ENCODE data around the gene NRP1. TPM values are rescaled to one million over a fixed set of nuclear protein-coding genes. Genes with fewer than 3 reads are reported as not detected.

Gene NRP1
- polyA plus RNA-seq, 2 of the 4 experiments (the other 2 are of a cell fraction) = 121 to 259 TPM

GRCh38 chr10:33382921-33383713, 48.6 kb upstream of the NRP1 start:
- no peak for TF ChIP-seq RCOR1 (IDR thresholded peaks at IDR 0.05; ENCODE audit: low read depth, low read length)
- no peak for TF ChIP-seq EHMT2 (IDR thresholded peaks at IDR 0.05; ENCODE audit: low read depth)
- TF ChIP-seq MAZ (IDR thresholded peaks at IDR 0.05; ENCODE audit: borderline replicate concordance, low read depth, low read length) = no peak
- TF ChIP-seq EHF (CRISPR knock-in tag; IDR thresholded peaks at IDR 0.05) = no peak
- no peak for TF ChIP-seq CTCF (IDR thresholded peaks at IDR 0.05)
- TF ChIP-seq HOXB5 (CRISPR knock-in tag; IDR thresholded peaks at IDR 0.05) = no peak
- no peak for TF ChIP-seq KDM5A (IDR thresholded peaks at IDR 0.05)
- TF ChIP-seq CHD2 (IDR thresholded peaks at IDR 0.05; ENCODE audit: low read length, partially characterized antibody) = no peak
- WGBS (ENCODE audit: missing lambda C conversion rate) = 91% methylated on average over 4 of the region's 4 CpGs
- no peaks in the 10 kb centered on the region for H3K9me3 ChIP-seq
- ChIA-PET CTCF (interaction anchor here (0.7 to 2.9 kb wide), 3 partner anchors 10 to 610 kb away, joined by 3 to 9 read pairs (median 3); no protein-coding TSS in a partner anchor), POLR2A (no interaction called here)
- no peak overlapping the region for H3K4me2 ChIP-seq
- H3K4me1 ChIP-seq = peaks cover 5% of the 10 kb centered on the region; the same call in 1 of the 3 replicates
- no peak overlapping the region for H3K4me3 ChIP-seq
- DNase-seq (ENCODE audit: low read depth in 1 of 2, low spot score in 1 of 2) (no peak), FAIRE-seq (no peak), ATAC-seq (no peak)
- no peak overlapping the region for H3K27ac ChIP-seq

GRCh38 chr10:33382216-33382600, 47.7 kb upstream of the NRP1 start:
- POLR2A ChIA-PET = no interaction called here
- H3K27ac ChIP-seq = no peak overlapping the region
- no peak overlapping the region for H3K4me3 ChIP-seq
- H3K4me1 ChIP-seq = peaks cover 13% of the 10 kb centered on the region; the same call in 2 of the 3 replicates
- CTCF ChIA-PET = interaction anchor here (0.7 to 2.9 kb wide), 2 partner anchors 11 to 611 kb away, joined by 3 to 9 read pairs; no protein-coding TSS in a partner anchor
- 0 out of 3 replicates have a peak overlapping the region, but pooled peaks have one; percentile 8 for H3K4me2 ChIP-seq
- FAIRE-seq = no peak
- no peak for ATAC-seq
- DNase-seq (ENCODE audit: low read depth in 1 of 2, low spot score in 1 of 2) = no peak
- H3K9me3 ChIP-seq = no peaks in the 10 kb centered on the region
- TF ChIP-seq CTCF (IDR thresholded peaks at IDR 0.05) = no peak
- no peak for TF ChIP-seq HMGXB4 (CRISPR knock-in tag; IDR thresholded peaks at IDR 0.05; ENCODE audit: borderline replicate concordance)
- TF ChIP-seq ATOH8 (CRISPR knock-in tag; IDR thresholded peaks at IDR 0.05; ENCODE audit: low read depth) = no peak
- no peak for TF ChIP-seq RNF2 (IDR thresholded peaks at IDR 0.05; ENCODE audit: borderline replicate concordance, low read depth)
- no peak for TF ChIP-seq FOXS1 (CRISPR knock-in tag; IDR thresholded peaks at IDR 0.05)
- TF ChIP-seq PBX3 (IDR thresholded peaks at IDR 0.05) = no peak
- 25% methylated on average over 1 of the region's 2 CpGs for WGBS (ENCODE audit: missing lambda C conversion rate)
